ENCODE results near the gene EGFLAM. TPM values are rescaled to one million over a fixed set of nuclear protein-coding genes. Genes with fewer than 3 reads are reported as not detected.

Gene EGFLAM
- total and polyA plus RNA-seq, 2 donors (not counting 3 experiments of a cell fraction or from before 2014, with no cell fraction given), result 1.2 to 2.7 TPM

- FAIRE-seq (no peak), DNase-seq (ENCODE audit: low read depth, low spot score) (no peak)
- Histone ChIP-seq H3K9me3 (replicated peaks; ENCODE audit: control insufficient read depth, insufficient read depth, low read length) (no peaks in the 10 kb centered on the region), H3K4me2 (ENCODE audit: insufficient read depth, low read length) (no peak overlapping the region), H3K79me2 (ENCODE audit: control insufficient read depth, insufficient read depth, low read length) (no peaks in the 10 kb centered on the region), H2AFZ (ENCODE audit: low read depth, low read length) (no peak overlapping the region), H3K4me3 (replicated peaks in 1 of 3; ENCODE audit: insufficient read depth in 1 of 3, low read depth in 1 of 3, low read length in 3 of 3) (no peak overlapping the region), H3K9ac (replicated peaks; ENCODE audit: extremely low read depth, insufficient read depth, low read length) (no peak overlapping the region), H3K27me3 (ENCODE audit: control insufficient read depth in 2 of 2, insufficient read depth in 2 of 2, low read length in 2 of 2) (no peaks in the 10 kb centered on the region), H4K20me1 (replicated peaks; ENCODE audit: control insufficient read depth, extremely low read depth, insufficient read depth, low read length) (no peaks in the 10 kb centered on the region), H3K4me1 (ENCODE audit: control insufficient read depth, extremely low read depth, insufficient read depth, low read length) (peaks cover 4% of the 10 kb centered on the region), H3K9me1 (replicated peaks; ENCODE audit: control insufficient read depth, extremely low read depth, insufficient read depth, low read length) (no peaks in the 10 kb centered on the region), H3K27ac (ENCODE audit: insufficient read depth, low read depth, low read length) (no peak overlapping the region), H3K36me3 (ENCODE audit: control insufficient read depth in 2 of 2, extremely low read depth in 1 of 2, insufficient read depth in 2 of 2, low read length in 2 of 2) (peaks cover 0 to 3% of the 10 kb centered on the region in 2 experiments)
- BruUV-seq (replicated peaks), result no TSS peak
- dilution Hi-C loops (cut with MboI; ENCODE audit: extremely low pct_ligation_motif_present, low sequenced_read_pairs), result no loop called here
- intact Hi-C loops (cut with micrococcal nuclease), result no loop called here
- TF ChIP-seq, protein P1, sequence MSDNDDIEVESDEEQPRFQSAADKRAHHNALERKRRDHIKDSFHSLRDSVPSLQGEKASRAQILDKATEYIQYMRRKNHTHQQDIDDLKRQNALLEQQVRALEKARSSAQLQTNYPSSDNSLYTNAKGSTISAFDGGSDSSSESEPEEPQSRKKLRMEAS (IDR thresholded peaks at IDR 0.05; ENCODE audit: insufficient read depth, insufficient read length), result no peak
- no peak for TF ChIP-seq POLR2A (IDR thresholded peaks at IDR 0.05; ENCODE audit: low read depth, low read length)
- TF ChIP-seq FOS (IDR thresholded peaks at IDR 0.05; ENCODE audit: borderline replicate concordance, insufficient read depth, low read length), result no peak
- no peak for TF ChIP-seq MYC (IDR thresholded peaks at IDR 0.05; ENCODE audit: low read depth, low read length)
- TF ChIP-seq GATA2 (IDR thresholded peaks at IDR 0.05; ENCODE audit: insufficient read depth, insufficient read length, low read depth, low read length), result no peak
- TF ChIP-seq CTCF (IDR thresholded peaks at IDR 0.05; ENCODE audit: extremely low read depth in 1 of 2, insufficient read depth in 1 of 2, low read depth in 1 of 2, low read length in 2 of 2), result no peak
- no peak for TF ChIP-seq EZH2 (IDR thresholded peaks at IDR 0.05; ENCODE audit: borderline replicate concordance, low read depth, low read length, severe bottlenecking)
- TF ChIP-seq JUN (IDR thresholded peaks at IDR 0.05; ENCODE audit: borderline replicate concordance, insufficient read depth, insufficient read length, low read depth), result no peak
- no peak for TF ChIP-seq POLR2AphosphoS5 (IDR thresholded peaks at IDR 0.05; ENCODE audit: insufficient read depth, low read depth, low read length)
- POLR2A ChIA-PET, result no interaction called here
- CTCF ChIA-PET, result interaction anchor here (0.7 to 2.8 kb wide), 5 partner anchors 10 to 40 kb away, joined by 3 to 20 read pairs (median 3); no protein-coding TSS in a partner anchor
Measured at GRCh38 chr5:38478878-38479277, 220.5 kb downstream of the EGFLAM start.
